MM.1S (cell line): ENCODE measurements around the gene PREX1.

ENCODE experiments used
- DNase-seq: peaks from one replicate; pipeline ENCODE4 v3.0.0-alpha.2; 2015
- H2AFZ ChIP-seq: fragments of 300-600 bp; sonication (generic); 2 replicates; pipeline ENCODE4 v1.6.0; 2016; ENCODE audit warnings: antibody characterized with exemption, low read length
- H3F3A ChIP-seq: fragments of 300-600 bp; sonication (generic); 2 replicates; pipeline ENCODE4 v1.6.1; 2016; ENCODE audit warnings: mild to moderate bottlenecking, antibody characterized with exemption, low read length, moderate library complexity, mixed read lengths; ENCODE audit not compliant: insufficient read depth
- H3K27ac ChIP-seq: fragments of 300-600 bp; sonication (generic); 2 replicates; pipeline ENCODE4 v1.5.1; 2016; ENCODE audit warnings: mild to moderate bottlenecking, low read length
- H3K27me3 ChIP-seq: fragments of 300-600 bp; sonication (generic); replicated peaks from 2 replicates; pipeline ENCODE4 v1.6.0; 2016; ENCODE audit warnings: low read length; ENCODE audit not compliant: insufficient read depth
- H3K36me3 ChIP-seq: fragments of 300-600 bp; sonication (generic); replicated peaks from 2 replicates; pipeline ENCODE4 v1.6.1; 2016; ENCODE audit warnings: mild to moderate bottlenecking, low read length, mixed read lengths; ENCODE audit not compliant: insufficient read depth
- H3K4me1 ChIP-seq: fragments of 300-600 bp; sonication (generic); 2 replicates; pipeline ENCODE4 v1.6.1; 2016; ENCODE audit warnings: low read length, mixed read lengths
- H3K4me2 ChIP-seq: fragments of 300-600 bp; sonication (generic); 2 replicates; pipeline ENCODE4 v1.6.0; 2016; ENCODE audit warnings: low read depth, low read length
- H3K4me3 ChIP-seq: fragments of 300-600 bp; sonication (generic); 2 replicates; pipeline ENCODE4 v1.5.1; 2016; ENCODE audit warnings: low read length, mixed read lengths
- H3K79me2 ChIP-seq: fragments of 300-600 bp; sonication (generic); 2 replicates; pipeline ENCODE4 v1.6.1; 2016; ENCODE audit warnings: mixed run types, low read length, mixed read lengths
- H3K9ac ChIP-seq: fragments of 300-600 bp; sonication (generic); 2 replicates; pipeline ENCODE4 v1.6.1; 2016; ENCODE audit warnings: low read length, mixed read lengths
- H3K9me2 ChIP-seq: fragments of 300-600 bp; sonication (generic); replicated peaks from 2 replicates; pipeline ENCODE4 v1.6.1; 2016; ENCODE audit warnings: mild to moderate bottlenecking, low read length, mixed read lengths; ENCODE audit not compliant: insufficient read depth
- H3K9me3 ChIP-seq: fragments of 300-600 bp; sonication (generic); replicated peaks from 2 replicates; pipeline ENCODE4 v1.6.1; 2016; ENCODE audit warnings: mild to moderate bottlenecking, low read length, mixed read lengths; ENCODE audit not compliant: insufficient read depth
- H4K20me1 ChIP-seq: fragments of 300-600 bp; sonication (generic); 2 replicates; pipeline ENCODE4 v1.6.1; 2016; ENCODE audit warnings: mild to moderate bottlenecking, low read length, moderate library complexity, mixed read lengths; ENCODE audit not compliant: insufficient read depth
- EZH2 ChIP-seq: fragments of 300-600 bp; sonication (generic); optimal IDR thresholded peaks from 2 replicates; pipeline ENCODE3; 2017; ENCODE audit warnings: low read depth, mild to moderate bottlenecking, antibody characterized with exemption, low read length, mixed read lengths
- EZH2phosphoT487 ChIP-seq: fragments of 300-600 bp; sonication (generic); IDR thresholded peaks from 2 replicates; pipeline ENCODE4 v1.6.1; 2018; ENCODE audit warnings: antibody characterized with exemption, low read length
- TF ChIP-seq, protein P1 (sequence below): fragments of 300-600 bp; sonication (generic); IDR thresholded peaks from 2 replicates; pipeline ENCODE4 v1.5.1; 2016; ENCODE audit warnings: antibody characterized with exemption, low read length, mixed read lengths

Gene PREX1

GRCh38 chr20:48744515-48744914, 83.3 kb downstream of the PREX1 start:
- Histone ChIP-seq H3K4me3 (no peak overlapping the region), H3K36me3 (no peaks in the 10 kb centered on the region), H3K9ac (no peak overlapping the region), H3K4me2 (no peak overlapping the region), H4K20me1 (no peaks in the 10 kb centered on the region), H3K27me3 (no peaks in the 10 kb centered on the region), H3K4me1 (no peaks in the 10 kb centered on the region), H3K9me3 (no peaks in the 10 kb centered on the region), H3F3A (no peaks in the 10 kb centered on the region), H3K79me2 (no peaks in the 10 kb centered on the region), H3K27ac (no peak overlapping the region), H2AFZ (no peak overlapping the region), H3K9me2 (no peaks in the 10 kb centered on the region)
- TF ChIP-seq, protein P1, sequence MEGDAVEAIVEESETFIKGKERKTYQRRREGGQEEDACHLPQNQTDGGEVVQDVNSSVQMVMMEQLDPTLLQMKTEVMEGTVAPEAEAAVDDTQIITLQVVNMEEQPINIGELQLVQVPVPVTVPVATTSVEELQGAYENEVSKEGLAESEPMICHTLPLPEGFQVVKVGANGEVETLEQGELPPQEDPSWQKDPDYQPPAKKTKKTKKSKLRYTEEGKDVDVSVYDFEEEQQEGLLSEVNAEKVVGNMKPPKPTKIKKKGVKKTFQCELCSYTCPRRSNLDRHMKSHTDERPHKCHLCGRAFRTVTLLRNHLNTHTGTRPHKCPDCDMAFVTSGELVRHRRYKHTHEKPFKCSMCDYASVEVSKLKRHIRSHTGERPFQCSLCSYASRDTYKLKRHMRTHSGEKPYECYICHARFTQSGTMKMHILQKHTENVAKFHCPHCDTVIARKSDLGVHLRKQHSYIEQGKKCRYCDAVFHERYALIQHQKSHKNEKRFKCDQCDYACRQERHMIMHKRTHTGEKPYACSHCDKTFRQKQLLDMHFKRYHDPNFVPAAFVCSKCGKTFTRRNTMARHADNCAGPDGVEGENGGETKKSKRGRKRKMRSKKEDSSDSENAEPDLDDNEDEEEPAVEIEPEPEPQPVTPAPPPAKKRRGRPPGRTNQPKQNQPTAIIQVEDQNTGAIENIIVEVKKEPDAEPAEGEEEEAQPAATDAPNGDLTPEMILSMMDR: no peak
- TF ChIP-seq EZH2: no peak
- no peak for DNase-seq

- Histone ChIP-seq H3K4me3 (no peak overlapping the region), H3F3A (no peaks in the 10 kb centered on the region), H3K27ac (no peak overlapping the region), H3K4me1 (no peaks in the 10 kb centered on the region), H3K79me2 (no peaks in the 10 kb centered on the region), H3K9me2 (no peaks in the 10 kb centered on the region), H3K36me3 (no peaks in the 10 kb centered on the region), H3K27me3 (no peaks in the 10 kb centered on the region), H2AFZ (no peak overlapping the region), H4K20me1 (no peaks in the 10 kb centered on the region), H3K9me3 (no peaks in the 10 kb centered on the region), H3K9ac (no peak overlapping the region), H3K4me2 (no peak overlapping the region)
- DNase-seq: no peak
- TF ChIP-seq EZH2 (no peak), EZH2phosphoT487 (no peak)
- TF ChIP-seq, protein P1: no peak
These were observed 84.0 kb downstream of the PREX1 start for GRCh38 chr20:48743807-48744206.

GRCh38 chr20:48742912-48743680, 84.7 kb downstream of the PREX1 start:
- H3K4me1 ChIP-seq: no peaks in the 10 kb centered on the region
- H3K9me3 ChIP-seq: no peaks in the 10 kb centered on the region
- no peak overlapping the region for H2AFZ ChIP-seq
- DNase-seq: no peak
- H3K9me2 ChIP-seq: no peaks in the 10 kb centered on the region
- no peak overlapping the region for H3K4me3 ChIP-seq
- H3K27me3 ChIP-seq: no peaks in the 10 kb centered on the region
- no peaks in the 10 kb centered on the region for H4K20me1 ChIP-seq
- H3K79me2 ChIP-seq: no peaks in the 10 kb centered on the region
- H3K9ac ChIP-seq: no peak overlapping the region
- no peaks in the 10 kb centered on the region for H3K36me3 ChIP-seq
- H3K27ac ChIP-seq: no peak overlapping the region
- TF ChIP-seq EZH2phosphoT487 (no peak), EZH2 (no peak)
- TF ChIP-seq, protein P1: no peak
- no peak overlapping the region for H3K4me2 ChIP-seq
- no peaks in the 10 kb centered on the region for H3F3A ChIP-seq
